GM12864 (cell line): ENCODE measurements around the gene UNC13B.

Experiments
- DNase-seq: peaks from one replicate; pipeline ENCODE4 v3.0.0-alpha.2; 2011; ENCODE audit warnings: low read depth
- H3K4me3 ChIP-seq: 2 replicates; pipeline ENCODE4 v1.5.1; 2011; ENCODE audit warnings: mild to moderate bottlenecking, low read depth, low read length, control low read depth
- TF ChIP-seq, protein P1 (sequence below): IDR thresholded peaks from 2 replicates; pipeline ENCODE4 v1.5.1; 2011; ENCODE audit warnings: low read depth, mild to moderate bottlenecking, moderate library complexity, low read length, control low read depth, inconsistent platforms; ENCODE audit errors: missing control alignments

Gene UNC13B

DNA sequence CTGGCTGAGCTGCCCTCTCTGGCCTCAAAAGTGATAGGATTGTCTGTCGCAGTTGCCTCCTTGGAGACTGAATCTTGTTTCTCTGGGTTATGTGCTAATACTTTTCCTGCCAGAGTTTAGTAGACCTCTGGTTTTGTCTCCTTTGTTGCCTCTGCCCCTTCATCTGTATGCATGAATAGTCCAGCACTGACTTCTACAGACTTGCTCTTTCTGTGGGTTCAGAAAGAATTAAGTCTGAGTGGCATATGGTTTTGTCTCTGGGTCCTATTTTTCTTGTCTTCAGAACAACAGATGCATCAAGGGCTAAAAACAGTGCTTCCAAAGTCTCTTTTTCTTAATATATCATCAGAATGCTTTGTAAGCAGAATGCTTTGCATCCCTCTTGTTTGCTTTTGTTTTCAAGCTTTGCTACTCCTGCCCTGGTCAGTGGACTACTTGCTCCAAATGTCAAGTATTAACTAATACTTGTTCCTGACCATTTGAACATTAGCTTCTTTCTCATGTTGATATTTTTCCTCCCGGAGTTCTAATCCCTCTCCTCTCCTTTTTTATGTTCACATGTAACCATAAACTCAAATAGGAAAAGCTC lies 131.7 kb downstream of the UNC13B start:
- no peak overlapping the region for H3K4me3 ChIP-seq
- TF ChIP-seq, protein P1, sequence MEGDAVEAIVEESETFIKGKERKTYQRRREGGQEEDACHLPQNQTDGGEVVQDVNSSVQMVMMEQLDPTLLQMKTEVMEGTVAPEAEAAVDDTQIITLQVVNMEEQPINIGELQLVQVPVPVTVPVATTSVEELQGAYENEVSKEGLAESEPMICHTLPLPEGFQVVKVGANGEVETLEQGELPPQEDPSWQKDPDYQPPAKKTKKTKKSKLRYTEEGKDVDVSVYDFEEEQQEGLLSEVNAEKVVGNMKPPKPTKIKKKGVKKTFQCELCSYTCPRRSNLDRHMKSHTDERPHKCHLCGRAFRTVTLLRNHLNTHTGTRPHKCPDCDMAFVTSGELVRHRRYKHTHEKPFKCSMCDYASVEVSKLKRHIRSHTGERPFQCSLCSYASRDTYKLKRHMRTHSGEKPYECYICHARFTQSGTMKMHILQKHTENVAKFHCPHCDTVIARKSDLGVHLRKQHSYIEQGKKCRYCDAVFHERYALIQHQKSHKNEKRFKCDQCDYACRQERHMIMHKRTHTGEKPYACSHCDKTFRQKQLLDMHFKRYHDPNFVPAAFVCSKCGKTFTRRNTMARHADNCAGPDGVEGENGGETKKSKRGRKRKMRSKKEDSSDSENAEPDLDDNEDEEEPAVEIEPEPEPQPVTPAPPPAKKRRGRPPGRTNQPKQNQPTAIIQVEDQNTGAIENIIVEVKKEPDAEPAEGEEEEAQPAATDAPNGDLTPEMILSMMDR: no peak
- DNase-seq: no peak

DNA sequence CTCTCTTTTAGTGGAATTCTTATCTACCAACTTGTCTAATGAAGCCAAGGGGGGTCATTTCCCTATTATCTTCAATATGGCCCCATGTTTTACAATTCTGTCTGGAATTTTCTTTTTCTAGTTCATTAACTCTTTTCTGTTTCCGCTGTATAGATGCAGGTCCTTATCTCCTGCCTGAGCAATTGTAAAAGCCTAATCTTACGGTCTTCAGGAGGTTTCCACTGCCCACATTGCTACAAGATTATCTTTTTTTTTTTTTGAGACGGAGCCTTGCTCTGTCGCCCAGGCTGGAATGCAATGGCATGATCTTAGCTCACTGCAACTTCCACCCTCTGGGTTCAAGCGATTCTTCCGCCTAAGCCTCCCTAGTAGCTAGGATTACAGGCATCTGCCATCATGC lies 132.3 kb downstream of the UNC13B start:
- H3K4me3 ChIP-seq: no peak overlapping the region
- no peak for DNase-seq
- TF ChIP-seq, protein P1: no peak

DNA sequence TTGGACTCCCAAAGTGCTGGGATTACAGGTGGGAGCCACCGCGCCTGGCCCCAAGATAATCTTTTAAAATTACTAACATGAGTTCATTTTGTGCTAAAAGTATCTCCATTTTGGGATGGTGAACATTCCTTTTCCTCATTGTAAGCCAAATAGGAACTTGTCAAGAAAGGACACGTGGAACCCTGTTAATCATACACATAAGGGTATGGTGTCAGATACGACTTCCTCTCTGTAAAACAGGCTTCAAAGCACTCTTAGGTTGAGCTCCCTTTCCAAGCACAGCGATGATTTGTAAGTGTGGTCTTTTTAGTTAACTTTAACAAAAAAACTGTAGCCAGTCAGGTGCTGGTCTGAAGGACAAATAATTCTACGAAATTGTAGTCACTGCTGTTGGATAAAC lies 132.7 kb downstream of the UNC13B start:
- DNase-seq: no peak
- TF ChIP-seq, protein P1: no peak
- H3K4me3 ChIP-seq: no peak overlapping the region

DNA sequence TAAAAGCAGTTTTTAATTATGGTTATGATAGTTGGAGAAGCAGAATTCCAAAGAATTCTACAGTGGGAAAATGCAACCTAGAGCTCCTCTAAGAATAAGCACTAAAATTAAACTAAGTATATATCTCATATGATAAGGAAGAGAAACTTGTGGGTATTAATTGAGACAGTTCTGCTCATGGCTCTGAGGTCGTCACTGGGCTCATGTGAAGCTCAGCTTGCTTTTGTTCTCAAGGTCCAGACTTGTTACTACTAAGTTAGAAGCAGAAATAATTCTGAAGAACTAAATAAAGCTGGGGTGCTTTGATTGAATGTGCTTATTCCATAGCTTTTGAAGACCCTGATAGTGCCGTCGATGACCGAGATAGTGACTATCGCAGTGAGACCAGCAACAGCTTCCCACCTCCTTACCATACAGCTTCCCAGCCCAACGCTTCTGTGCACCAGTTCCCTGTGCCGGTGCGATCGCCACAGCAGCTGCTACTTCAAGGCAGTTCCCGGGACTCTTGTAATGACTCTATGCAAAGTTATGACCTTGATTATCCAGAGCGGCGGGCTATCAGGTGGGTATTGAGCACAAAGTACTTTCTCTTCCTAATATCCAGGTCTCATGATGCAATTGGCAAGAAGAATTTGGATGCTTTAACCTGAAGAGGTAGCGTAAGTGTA lies 133.7 kb downstream of the UNC13B start:
- no peak for DNase-seq
- TF ChIP-seq, protein P1: no peak

DNA sequence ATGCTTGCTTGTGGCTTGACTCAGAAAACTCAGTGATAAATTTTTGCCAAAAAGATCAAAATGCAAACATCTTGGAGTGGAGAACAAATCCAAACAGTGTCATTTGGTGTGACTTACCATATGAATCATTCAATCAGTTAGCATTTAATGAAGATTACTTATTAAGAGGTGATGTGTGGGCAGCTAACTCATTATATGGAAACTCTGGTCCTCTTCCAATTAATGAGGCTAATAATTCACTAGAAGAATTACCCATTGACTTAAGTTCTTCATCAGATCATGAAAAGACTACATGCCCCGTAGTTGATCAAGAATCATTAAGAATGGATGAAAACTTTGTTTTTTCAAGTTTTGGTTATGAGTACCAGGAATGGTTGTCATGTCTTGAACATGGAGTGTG lies 141.8 kb downstream of the UNC13B start:
- H3K4me3 ChIP-seq: no peak overlapping the region
- no peak for DNase-seq
- TF ChIP-seq, protein P1: no peak

More for the DNA sequence above, 133.7 kb downstream of the UNC13B start:
- H3K4me3 ChIP-seq: no peak overlapping the region

DNA sequence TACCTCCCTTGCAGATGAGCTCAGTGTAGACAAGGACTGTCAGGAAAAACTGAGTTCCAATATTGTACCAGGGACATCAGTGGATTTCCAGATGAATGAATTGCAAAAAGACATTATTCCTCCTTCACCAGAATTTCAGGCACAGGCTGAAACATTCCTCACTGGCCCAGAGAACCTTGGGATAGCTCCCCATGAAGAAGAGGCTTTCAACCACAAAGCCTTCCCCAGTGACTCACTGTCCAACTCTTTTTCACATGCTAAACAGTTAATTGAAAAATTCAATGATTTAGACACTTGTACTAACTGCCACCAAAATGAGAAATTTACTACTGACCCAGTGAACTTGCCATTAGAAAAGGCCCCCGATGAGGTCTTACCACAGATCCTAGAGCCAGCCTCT lies 144.5 kb downstream of the UNC13B start:
- no peak overlapping the region for H3K4me3 ChIP-seq
- TF ChIP-seq, protein P1: no peak
- no peak for DNase-seq

DNA sequence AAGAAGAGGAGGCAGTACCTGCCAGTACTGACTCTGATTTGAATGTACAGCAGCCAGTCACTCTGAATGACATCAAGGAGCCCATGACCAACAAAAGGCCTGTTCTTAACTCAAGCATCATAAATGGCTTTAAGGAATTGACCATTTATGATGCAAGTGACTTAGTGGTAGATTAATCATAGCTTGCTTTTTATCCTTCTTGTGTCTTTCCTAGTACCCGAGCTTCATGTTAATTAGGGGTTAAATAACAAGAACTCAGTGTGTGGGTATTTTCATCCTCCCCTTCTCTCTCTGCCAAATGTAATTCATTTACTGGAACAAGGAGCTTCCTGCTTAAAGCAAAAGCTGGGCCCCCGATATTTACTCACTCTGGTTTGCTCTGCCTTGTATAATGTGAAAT lies 146.5 kb downstream of the UNC13B start:
- DNase-seq: no peak
- H3K4me3 ChIP-seq: no peak overlapping the region
- TF ChIP-seq, protein P1: no peak
